HCT116 (cell line): ENCODE results near the gene PGGHG.

Experiments
- CTCF ChIP-seq, 3 experiments: fragments of 200-600 bp in 1 of 3; sonication (generic) in 1 of 3; IDR thresholded peaks in 2 of 3; conservative IDR thresholded peaks in 1 of 3; 2 replicates each; pipeline ENCODE4 v1.5.1; 2012 to 2017; ENCODE audit warnings: low read depth in 2 of 3, low read length in 2 of 3, antibody characterized with exemption in 1 of 3, borderline replicate concordance in 1 of 3, control low read depth in 1 of 3, mild to moderate bottlenecking in 1 of 3, mixed read lengths in 1 of 3, mixed run types in 1 of 3, moderate library complexity in 1 of 3; ENCODE audit not compliant: insufficient read depth in 1 of 3
- MAX ChIP-seq: IDR thresholded peaks from 2 replicates; pipeline ENCODE4 v1.6.1; 2012
- POLR2A ChIP-seq: IDR thresholded peaks from 2 replicates; pipeline ENCODE4 v1.7.0; 2011; ENCODE audit warnings: borderline replicate concordance; ENCODE audit not compliant: insufficient read depth, insufficient read length; ENCODE audit errors: extremely low read depth
- POLR2AphosphoS5 ChIP-seq: IDR thresholded peaks from 2 replicates; pipeline ENCODE4 v1.6.1; 2011; ENCODE audit warnings: mild to moderate bottlenecking, low read depth, low read length, moderate library complexity
- REST ChIP-seq: IDR thresholded peaks from 2 replicates; pipeline ENCODE4 v1.6.1; 2012; ENCODE audit warnings: low read depth
- SIN3A ChIP-seq: IDR thresholded peaks from 2 replicates; pipeline ENCODE4 v1.6.1; 2012; ENCODE audit warnings: low read depth
- SP1 ChIP-seq: IDR thresholded peaks from 2 replicates; pipeline ENCODE4 v1.6.1; 2012; ENCODE audit warnings: low read depth
- TCF7L2 ChIP-seq: IDR thresholded peaks from 2 replicates; pipeline ENCODE4 v1.7.0; 2011; ENCODE audit warnings: borderline replicate concordance, inconsistent platforms; ENCODE audit not compliant: insufficient read depth, insufficient read length; ENCODE audit errors: extremely low read depth
- YY1 ChIP-seq: IDR thresholded peaks from 2 replicates; pipeline ENCODE4 v1.6.1; 2011; ENCODE audit warnings: low read length, low read depth, moderate library complexity, mild to moderate bottlenecking; ENCODE audit not compliant: insufficient replicate concordance; ENCODE audit errors: extremely low read depth

GRCh38 chr11:272931-273198, 16.1 kb upstream of the PGGHG start:
- no peak for TF ChIP-seq POLR2A
- TF ChIP-seq CTCF (IDR thresholded peaks at IDR 0.05 in 2 of 3, conservative IDR thresholded peaks at IDR 0.05 in 1 of 3; ENCODE audit: borderline replicate concordance in 1 of 3, insufficient read depth in 1 of 3, low read depth in 2 of 3, low read length in 2 of 3), result no peak
- no peak for TF ChIP-seq MAX
- TF ChIP-seq SIN3A, result no peak
- TF ChIP-seq SP1, result no peak
- no peak for TF ChIP-seq TCF7L2
- TF ChIP-seq REST, result no peak
- no peak for TF ChIP-seq POLR2AphosphoS5
- TF ChIP-seq YY1, result no peak
